ENCODE results near the gene DPP4. TPM values are rescaled to one million over a fixed set of nuclear protein-coding genes. Genes with fewer than 3 reads are reported as not detected.

Gene DPP4
- polyA plus RNA-seq, 3 donors: 0.46 TPM; not detected in 2

GRCh38 chr2:161990036-161990435 is 84.0 kb downstream of the DPP4 start:
- H3K9ac ChIP-seq (ENCODE audit: insufficient read depth, low read length, poor library complexity, severe bottlenecking): no peak overlapping the region
- no CpG with 5 or more reads among the region's 2 CpGs for WGBS (ENCODE audit: insufficient coverage)
- no peaks in the 10 kb centered on the region for H3K9me3 ChIP-seq (replicated peaks in 1 of 2; ENCODE audit: control insufficient read depth in 1 of 2, insufficient read depth in 1 of 2, low read length in 2 of 2)
- no peak for TF ChIP-seq CTCF (IDR thresholded peaks at IDR 0.05)
- intact Hi-C loops (cut with micrococcal nuclease): no loop called here
- no peak overlapping the region for H3K4me3 Mint-ChIP-seq
- no peak overlapping the region for H3K27ac ChIP-seq (ENCODE audit: low read depth in 1 of 2, low read length in 2 of 2)
- no peak for DNase-seq
- H3K4me1 ChIP-seq (ENCODE audit: control insufficient read depth in 1 of 2, insufficient read depth in 2 of 2, low read length in 2 of 2): peaks cover 3 to 7% of the 10 kb centered on the region in 2 donors
- H3K4me3 ChIP-seq (replicated peaks in 1 of 3; ENCODE audit: low read depth in 2 of 3, low read length in 3 of 3): no peak overlapping the region
- H3K79me2 ChIP-seq (ENCODE audit: insufficient read depth, low read length): no peaks in the 10 kb centered on the region
- H3K4me2 ChIP-seq (replicated peaks; ENCODE audit: extremely low read depth, low read length, poor library complexity, severe bottlenecking): no peak overlapping the region
- H3K27me3 Mint-ChIP-seq (ENCODE audit: low read depth in 3 of 3): peaks cover 0 to 5% (median 0%) of the 10 kb centered on the region in 3 donors
- H4K20me1 ChIP-seq (ENCODE audit: insufficient read depth, low read length): no peaks in the 10 kb centered on the region
- peaks cover 0 to 4% (median 0%) of the 10 kb centered on the region in 7 donors for H3K9me3 Mint-ChIP-seq
- H3K27me3 ChIP-seq (ENCODE audit: control insufficient read depth in 2 of 2, insufficient read depth in 2 of 2, low read length in 2 of 2): no peaks in the 10 kb centered on the region
- no peaks in the 10 kb centered on the region for H3K36me3 Mint-ChIP-seq
- H2AFZ ChIP-seq (ENCODE audit: insufficient read depth, low read depth, low read length, poor library complexity, severe bottlenecking): no peak overlapping the region
- peaks cover 16% of the 10 kb centered on the region for H3K4me1 Mint-ChIP-seq
- no peaks in the 10 kb centered on the region for H3K36me3 ChIP-seq (replicated peaks in 1 of 2; ENCODE audit: control insufficient read depth in 1 of 2, insufficient read depth in 2 of 2, low read length in 2 of 2)
- H3K27ac Mint-ChIP-seq: no peak overlapping the region

- WGBS (ENCODE audit: insufficient coverage): no CpG with 5 or more reads among the region's 1 CpG
- H3K4me3 ChIP-seq (replicated peaks in 1 of 3; ENCODE audit: low read depth in 2 of 3, low read length in 3 of 3): no peak overlapping the region
- H4K20me1 ChIP-seq (ENCODE audit: insufficient read depth, low read length): no peaks in the 10 kb centered on the region
- Mint-ChIP-seq H3K4me1 (peaks cover 11% of the 10 kb centered on the region), H3K36me3 (no peaks in the 10 kb centered on the region), H3K27ac (peak overlapping the region in 1 of 7 donors; percentile 50), H3K4me3 (no peak overlapping the region), H3K9me3 (peaks cover 0 to 4% (median 0%) of the 10 kb centered on the region in 7 donors), H3K27me3 (ENCODE audit: low read depth in 3 of 3) (peaks cover 0 to 5% (median 0%) of the 10 kb centered on the region in 3 donors)
- H3K4me1 ChIP-seq (ENCODE audit: control insufficient read depth in 1 of 2, insufficient read depth in 2 of 2, low read length in 2 of 2): no peaks in the 10 kb centered on the region
- no peak for DNase-seq
- H3K4me2 ChIP-seq (replicated peaks; ENCODE audit: extremely low read depth, low read length, poor library complexity, severe bottlenecking): no peak overlapping the region
- no peak overlapping the region for H3K9ac ChIP-seq (ENCODE audit: insufficient read depth, low read length, poor library complexity, severe bottlenecking)
- H3K27me3 ChIP-seq (ENCODE audit: control insufficient read depth in 2 of 2, insufficient read depth in 2 of 2, low read length in 2 of 2): no peaks in the 10 kb centered on the region
- no peak overlapping the region for H2AFZ ChIP-seq (ENCODE audit: insufficient read depth, low read depth, low read length, poor library complexity, severe bottlenecking)
- no peak overlapping the region for H3K27ac ChIP-seq (ENCODE audit: low read depth in 1 of 2, low read length in 2 of 2)
- intact Hi-C loops (cut with micrococcal nuclease): no loop called here
- TF ChIP-seq CTCF (IDR thresholded peaks at IDR 0.05): no peak
- no peaks in the 10 kb centered on the region for H3K36me3 ChIP-seq (replicated peaks in 1 of 2; ENCODE audit: control insufficient read depth in 1 of 2, insufficient read depth in 2 of 2, low read length in 2 of 2)
- no peaks in the 10 kb centered on the region for H3K9me3 ChIP-seq (replicated peaks in 1 of 2; ENCODE audit: control insufficient read depth in 1 of 2, insufficient read depth in 1 of 2, low read length in 2 of 2)
- no peaks in the 10 kb centered on the region for H3K79me2 ChIP-seq (ENCODE audit: insufficient read depth, low read length)
Observed at GRCh38 chr2:161988589-161988988, 85.4 kb downstream of the DPP4 start.

Data from CD14-positive monocyte (primary cell).